ENCODE measurements around the gene CNPY4. TPM values are rescaled to one million over a fixed set of nuclear protein-coding genes. Genes with fewer than 3 reads are reported as not detected.

CNPY4 gene
- polyA plus RNA-seq, 3 donors = 6.2 to 6.8 (median 6.2) TPM

DNA sequence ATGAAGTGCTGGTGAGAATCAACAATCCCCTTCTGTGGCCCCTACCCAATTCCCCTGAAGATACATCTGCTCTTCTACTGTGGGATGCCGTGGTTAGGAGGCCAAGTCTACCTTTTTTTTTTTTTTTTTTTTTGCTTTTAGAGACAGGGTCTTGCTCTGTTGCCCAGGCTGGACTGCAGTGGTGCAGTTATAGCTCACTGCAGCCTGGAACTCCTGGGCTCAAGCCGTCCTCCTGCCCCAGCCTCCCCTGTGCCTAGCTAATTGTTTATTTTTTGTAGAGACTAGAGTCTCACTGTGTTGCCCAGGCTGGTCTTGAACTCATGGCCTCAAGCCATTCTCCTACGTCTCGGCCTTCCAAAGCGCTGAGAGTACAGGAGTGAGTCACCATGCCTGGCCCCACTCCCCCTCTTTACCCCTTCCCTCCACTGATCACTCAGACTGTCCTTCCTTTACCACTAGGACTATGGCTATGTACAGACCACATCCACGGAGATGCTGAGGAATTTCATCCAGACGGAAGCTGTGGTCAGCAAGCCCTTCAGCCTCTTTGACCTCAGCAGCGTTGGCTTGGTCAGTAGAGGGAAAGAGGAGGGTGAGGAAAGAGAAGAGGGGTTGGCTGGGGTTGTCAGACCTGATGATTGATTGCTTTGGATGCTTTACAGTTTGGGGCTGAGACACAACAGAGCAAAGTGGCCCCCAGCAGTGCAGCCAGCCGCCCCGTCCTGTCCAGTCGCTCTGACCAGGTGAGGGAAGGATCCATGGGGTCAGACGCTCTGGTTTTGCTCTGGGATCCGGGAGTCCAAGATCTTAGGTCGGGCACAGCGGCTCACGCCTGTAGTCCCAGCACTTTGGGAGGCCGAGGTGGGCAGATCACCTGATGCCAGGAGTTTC, 16.2 kb upstream of the CNPY4 start:
- no peaks in the 10 kb centered on the region for H4K20me1 ChIP-seq (ENCODE audit: insufficient read depth, low read length)
- H3K9ac ChIP-seq (ENCODE audit: insufficient read depth, low read length, poor library complexity, severe bottlenecking) = no peak overlapping the region
- H3K4me1 Mint-ChIP-seq = peaks cover 26% of the 10 kb centered on the region
- peaks cover 48 to 65% of the 10 kb centered on the region in 2 donors for H3K36me3 Mint-ChIP-seq
- no peak overlapping the region for H3K4me2 ChIP-seq (replicated peaks; ENCODE audit: extremely low read depth, low read length, poor library complexity, severe bottlenecking)
- H3K4me3 ChIP-seq (replicated peaks in 1 of 3; ENCODE audit: low read depth in 2 of 3, low read length in 3 of 3) = no peak overlapping the region
- peak overlapping the region in 1 of 2 donors; percentile 86 for H3K27ac ChIP-seq (ENCODE audit: low read depth in 1 of 2, low read length in 2 of 2)
- H3K4me3 Mint-ChIP-seq = no peak overlapping the region
- DNase-seq = no peak
- peaks cover 22 to 27% of the 10 kb centered on the region in 2 donors for H3K4me1 ChIP-seq (ENCODE audit: control insufficient read depth in 1 of 2, insufficient read depth in 2 of 2, low read length in 2 of 2)
- TF ChIP-seq, protein P1, sequence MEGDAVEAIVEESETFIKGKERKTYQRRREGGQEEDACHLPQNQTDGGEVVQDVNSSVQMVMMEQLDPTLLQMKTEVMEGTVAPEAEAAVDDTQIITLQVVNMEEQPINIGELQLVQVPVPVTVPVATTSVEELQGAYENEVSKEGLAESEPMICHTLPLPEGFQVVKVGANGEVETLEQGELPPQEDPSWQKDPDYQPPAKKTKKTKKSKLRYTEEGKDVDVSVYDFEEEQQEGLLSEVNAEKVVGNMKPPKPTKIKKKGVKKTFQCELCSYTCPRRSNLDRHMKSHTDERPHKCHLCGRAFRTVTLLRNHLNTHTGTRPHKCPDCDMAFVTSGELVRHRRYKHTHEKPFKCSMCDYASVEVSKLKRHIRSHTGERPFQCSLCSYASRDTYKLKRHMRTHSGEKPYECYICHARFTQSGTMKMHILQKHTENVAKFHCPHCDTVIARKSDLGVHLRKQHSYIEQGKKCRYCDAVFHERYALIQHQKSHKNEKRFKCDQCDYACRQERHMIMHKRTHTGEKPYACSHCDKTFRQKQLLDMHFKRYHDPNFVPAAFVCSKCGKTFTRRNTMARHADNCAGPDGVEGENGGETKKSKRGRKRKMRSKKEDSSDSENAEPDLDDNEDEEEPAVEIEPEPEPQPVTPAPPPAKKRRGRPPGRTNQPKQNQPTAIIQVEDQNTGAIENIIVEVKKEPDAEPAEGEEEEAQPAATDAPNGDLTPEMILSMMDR (IDR thresholded peaks at IDR 0.05) = no peak
- H3K79me2 ChIP-seq (ENCODE audit: insufficient read depth, low read length) = peaks cover 38% of the 10 kb centered on the region
- no peak overlapping the region for H2AFZ ChIP-seq (ENCODE audit: insufficient read depth, low read depth, low read length, poor library complexity, severe bottlenecking)
- no peaks in the 10 kb centered on the region for H3K9me3 ChIP-seq (replicated peaks in 1 of 2; ENCODE audit: control insufficient read depth in 1 of 2, insufficient read depth in 1 of 2, low read length in 2 of 2)
- no peaks in the 10 kb centered on the region for H3K9me3 Mint-ChIP-seq
- intact Hi-C loops (cut with micrococcal nuclease) = no loop called here
- H3K27ac Mint-ChIP-seq = peak overlapping the region in 2 of 7 donors; percentile 10 to 96
- peaks cover 0 to 3% (median 2%) of the 10 kb centered on the region in 3 donors for H3K27me3 Mint-ChIP-seq (ENCODE audit: low read depth in 3 of 3)
- peaks cover 50 to 63% of the 10 kb centered on the region in 2 donors for H3K36me3 ChIP-seq (replicated peaks in 1 of 2; ENCODE audit: control insufficient read depth in 1 of 2, insufficient read depth in 2 of 2, low read length in 2 of 2)
- 100% methylated on average over 6 of the region's 17 CpGs for WGBS (ENCODE audit: insufficient coverage)
- no peaks in the 10 kb centered on the region for H3K27me3 ChIP-seq (ENCODE audit: control insufficient read depth in 2 of 2, insufficient read depth in 2 of 2, low read length in 2 of 2)

DNA sequence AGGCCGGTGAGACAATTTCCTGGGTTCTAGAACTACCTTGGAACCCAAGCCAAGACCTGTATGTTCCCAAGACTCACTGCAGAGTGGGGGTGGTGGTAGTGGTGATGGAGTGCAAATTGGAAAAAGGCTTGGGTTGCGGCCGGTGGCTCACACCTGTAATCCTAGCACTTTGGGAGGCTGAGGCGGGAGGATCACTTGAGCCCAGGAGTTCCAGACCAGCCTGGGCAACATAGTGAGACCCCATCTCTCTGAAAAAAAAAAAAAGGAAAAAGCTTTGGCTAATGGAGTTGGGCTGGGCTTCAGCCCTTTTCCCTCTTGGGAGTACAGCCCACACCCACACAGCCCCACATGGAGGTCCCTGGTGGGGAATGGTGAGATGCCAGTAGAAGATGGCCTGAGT, 13.9 kb upstream of the CNPY4 start:
- Histone ChIP-seq H3K27me3 (ENCODE audit: control insufficient read depth in 2 of 2, insufficient read depth in 2 of 2, low read length in 2 of 2) (no peaks in the 10 kb centered on the region), H3K4me2 (replicated peaks; ENCODE audit: extremely low read depth, low read length, poor library complexity, severe bottlenecking) (no peak overlapping the region), H3K9me3 (replicated peaks in 1 of 2; ENCODE audit: control insufficient read depth in 1 of 2, insufficient read depth in 1 of 2, low read length in 2 of 2) (no peaks in the 10 kb centered on the region), H3K4me3 (replicated peaks in 1 of 3; ENCODE audit: low read depth in 2 of 3, low read length in 3 of 3) (no peak overlapping the region), H2AFZ (ENCODE audit: insufficient read depth, low read depth, low read length, poor library complexity, severe bottlenecking) (no peak overlapping the region), H3K9ac (ENCODE audit: insufficient read depth, low read length, poor library complexity, severe bottlenecking) (no peak overlapping the region), H3K4me1 (ENCODE audit: control insufficient read depth in 1 of 2, insufficient read depth in 2 of 2, low read length in 2 of 2) (peaks cover 13 to 17% of the 10 kb centered on the region in 2 donors), H3K79me2 (ENCODE audit: insufficient read depth, low read length) (peaks cover 15% of the 10 kb centered on the region), H3K36me3 (replicated peaks in 1 of 2; ENCODE audit: control insufficient read depth in 1 of 2, insufficient read depth in 2 of 2, low read length in 2 of 2) (peaks cover 46 to 71% of the 10 kb centered on the region in 2 donors), H3K27ac (ENCODE audit: low read depth in 1 of 2, low read length in 2 of 2) (no peak overlapping the region), H4K20me1 (ENCODE audit: insufficient read depth, low read length) (no peaks in the 10 kb centered on the region)
- no peak for DNase-seq
- H3K27ac Mint-ChIP-seq = no peak overlapping the region
- TF ChIP-seq, protein P1 (IDR thresholded peaks at IDR 0.05) = no peak
- H3K27me3 Mint-ChIP-seq (ENCODE audit: low read depth in 3 of 3) = peaks cover 0 to 3% (median 2%) of the 10 kb centered on the region in 3 donors
- WGBS (ENCODE audit: insufficient coverage) = 93% methylated on average over 2 of the region's 4 CpGs
- peaks cover 12% of the 10 kb centered on the region for H3K4me1 Mint-ChIP-seq
- intact Hi-C loops (cut with micrococcal nuclease) = no loop called here
- no peak overlapping the region for H3K4me3 Mint-ChIP-seq
- peaks cover 44 to 74% of the 10 kb centered on the region in 2 donors for H3K36me3 Mint-ChIP-seq
- no peaks in the 10 kb centered on the region for H3K9me3 Mint-ChIP-seq
